Spleen (tissue), 11 donors: ENCODE data around the gene KRT24. TPM values are rescaled to one million over a fixed set of nuclear protein-coding genes. Genes with fewer than 3 reads are reported as not detected.

Experiments used
- DNase-seq: peaks from one replicate; pipeline ENCODE4 v3.0.0-alpha.2; 2020
- H3K27ac ChIP-seq, 8 donors: fragments of 200-600 bp; sonication (generic) in 7 of 8; 1 replicate in 4 of 8; 2 replicates in 4 of 8; pipeline versions ENCODE4 v1.5.0 to v1.8.0; 2016 to 2021; ENCODE audit warnings: inconsistent platforms in 4 of 8, mild to moderate bottlenecking in 4 of 8, moderate library complexity in 1 of 8
- H3K27me3 ChIP-seq, 7 donors: fragments of 200-600 bp; sonication (generic) in 6 of 7; replicated peaks in 1 of 7; 1 replicate in 4 of 7; 2 replicates in 3 of 7; pipeline versions ENCODE4 v1.5.0 to v1.8.0; 2016 to 2021; ENCODE audit warnings: inconsistent platforms in 3 of 7, mild to moderate bottlenecking in 1 of 7
- H3K36me3 ChIP-seq, 6 donors: fragments of 200-600 bp; sonication (generic) in 5 of 6; 1 replicate in 4 of 6; 2 replicates in 2 of 6; pipeline versions ENCODE4 v1.5.0 to v1.8.0; 2016 to 2021; ENCODE audit warnings: inconsistent platforms in 2 of 6
- H3K4me1 ChIP-seq, 6 donors: fragments of 200-600 bp; sonication (generic) in 5 of 6; 1 replicate in 3 of 6; 2 replicates in 3 of 6; pipeline versions ENCODE4 v1.5.0 to v1.8.0; 2016 to 2021; ENCODE audit warnings: inconsistent platforms in 3 of 6
- H3K4me3 ChIP-seq, 8 donors: fragments of 200-600 bp; sonication (generic) in 7 of 8; 1 replicate in 4 of 8; 2 replicates in 4 of 8; pipeline versions ENCODE4 v1.5.0 to v1.8.0; 2016 to 2021; ENCODE audit warnings: inconsistent platforms in 4 of 8, mild to moderate bottlenecking in 4 of 8, moderate library complexity in 2 of 8
- H3K9me3 ChIP-seq, 8 donors: fragments of 200-600 bp; sonication (generic) in 7 of 8; 1 replicate in 4 of 8; 2 replicates in 4 of 8; pipeline versions ENCODE4 v1.5.0 to v1.8.0; 2016 to 2021; ENCODE audit warnings: inconsistent platforms in 4 of 8
- POLR2A ChIP-seq, 3 donors: fragments of 450-650 bp; IDR thresholded peaks; one replicate each; pipeline ENCODE4 v1.5.1; 2017; ENCODE audit warnings: antibody characterized with exemption in 3 of 3, mild to moderate bottlenecking in 1 of 3
- POLR2AphosphoS5 ChIP-seq, 3 donors: sonication (generic); formaldehyde crosslinking; IDR thresholded peaks; one replicate each; pipeline ENCODE4 v1.5.1; 2017; ENCODE audit warnings: antibody characterized with exemption in 3 of 3
- WGBS, 5 donors: extraction: QIAGEN DNeasy Blood & Tissue Kit in 3 of 5; methylation state at CpG; one replicate each; pipeline versions ENCODE4 v1.1.5 to v1.1.7; 2013 to 2018; 5-methylcytosine and 5-hydroxymethylcytosine counted together
- intact Hi-C: fragments of 100-400 bp; cut with DNase I; formaldehyde crosslinking; loops from one replicate; pipeline ENCODE4 v1.15.0; 2023; ENCODE audit warnings: low total_unique reads
- polyA plus RNA-seq, 3 donors: library from polyadenylated mRNA; stranded (reverse); fragments of 200-250 nt; gene quantifications; one replicate each; pipeline ENCODE4 v1.2.1, GENCODE V29; 2013
- total RNA-seq, 7 donors: library from RNA; depleted of rRNA in 3 of 7; stranded (reverse); fragments of >200 nt in 3 of 7; fragmentation: NEBNext Ultra II Directional in 4 of 7; extraction: Animal tissue kit (Norgen Biotek cat#: 25700) in 4 of 7; gene quantifications; one replicate each; pipeline versions ENCODE4 v1.1.0 to v1.2.1, GENCODE V29; 2016 to 2021
- TF ChIP-seq, protein P1 (sequence below), 11 experiments: fragments of 200-600 bp in 7 of 11; fragments of 450-650 bp in 4 of 11; sonication (generic) in 4 of 11; IDR thresholded peaks in 8 of 11; conservative IDR thresholded peaks in 3 of 11; 1 replicate in 7 of 11; 2 replicates in 4 of 11; pipeline versions ENCODE4 v1.4.0 to v1.8.0; 2016 to 2021; ENCODE audit warnings: antibody characterized with exemption in 11 of 11, inconsistent platforms in 4 of 11, mild to moderate bottlenecking in 1 of 11
- donor health status: healthy with polysubstance abuse.
- donor health status: DM: no; HTN: no; CAD: no; lungs with moderate emphysema.
- donor health status: DM: no; HTN: no; CAD: no.
- donor health status: Bipolar disorder and iron deficiency.
- donor health status: healthy.
- donor health status: DM: no; HTN: no; CAD: no.
- donor health status: DM: yes; HTN: yes; CAD: no.

The KRT24 gene
- total and polyA plus RNA-seq, 10 donors, result 0.03 TPM; not detected in 9

DNA sequence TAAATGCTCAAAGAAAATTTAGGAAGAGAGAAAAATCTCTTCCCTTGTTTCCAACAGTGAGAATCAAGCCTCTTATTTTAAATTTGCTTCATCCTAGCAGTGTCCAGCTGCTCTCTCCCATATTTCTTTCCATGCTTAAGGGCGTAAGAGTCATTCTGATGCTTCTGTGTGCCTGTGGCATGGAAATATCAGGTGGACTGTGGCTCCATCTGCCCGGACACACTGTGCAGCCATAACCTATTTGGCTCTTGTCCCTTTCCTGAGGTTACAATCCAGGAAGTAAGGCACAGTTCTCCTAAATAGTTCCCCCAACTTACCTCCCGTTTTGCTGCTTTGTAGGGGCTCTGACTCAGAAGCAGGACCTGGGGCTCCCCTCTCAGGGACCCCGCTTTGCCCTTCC, 32.3 kb downstream of the KRT24 start:
- Histone ChIP-seq H3K36me3 (no peaks in the 10 kb centered on the region), H3K27me3 (peaks cover 0 to 15% (median 0%) of the 10 kb centered on the region in 7 donors), H3K4me3 (no peak overlapping the region), H3K4me1 (peaks cover 0 to 3% (median 0%) of the 10 kb centered on the region in 6 donors), H3K27ac (no peak overlapping the region), H3K9me3 (no peaks in the 10 kb centered on the region)
- TF ChIP-seq, protein P1, sequence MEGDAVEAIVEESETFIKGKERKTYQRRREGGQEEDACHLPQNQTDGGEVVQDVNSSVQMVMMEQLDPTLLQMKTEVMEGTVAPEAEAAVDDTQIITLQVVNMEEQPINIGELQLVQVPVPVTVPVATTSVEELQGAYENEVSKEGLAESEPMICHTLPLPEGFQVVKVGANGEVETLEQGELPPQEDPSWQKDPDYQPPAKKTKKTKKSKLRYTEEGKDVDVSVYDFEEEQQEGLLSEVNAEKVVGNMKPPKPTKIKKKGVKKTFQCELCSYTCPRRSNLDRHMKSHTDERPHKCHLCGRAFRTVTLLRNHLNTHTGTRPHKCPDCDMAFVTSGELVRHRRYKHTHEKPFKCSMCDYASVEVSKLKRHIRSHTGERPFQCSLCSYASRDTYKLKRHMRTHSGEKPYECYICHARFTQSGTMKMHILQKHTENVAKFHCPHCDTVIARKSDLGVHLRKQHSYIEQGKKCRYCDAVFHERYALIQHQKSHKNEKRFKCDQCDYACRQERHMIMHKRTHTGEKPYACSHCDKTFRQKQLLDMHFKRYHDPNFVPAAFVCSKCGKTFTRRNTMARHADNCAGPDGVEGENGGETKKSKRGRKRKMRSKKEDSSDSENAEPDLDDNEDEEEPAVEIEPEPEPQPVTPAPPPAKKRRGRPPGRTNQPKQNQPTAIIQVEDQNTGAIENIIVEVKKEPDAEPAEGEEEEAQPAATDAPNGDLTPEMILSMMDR (IDR thresholded peaks at IDR 0.05 in 8 of 11, conservative IDR thresholded peaks at IDR 0.05 in 3 of 11), result no peak
- TF ChIP-seq POLR2A (IDR thresholded peaks at IDR 0.05) (no peak), POLR2AphosphoS5 (IDR thresholded peaks at IDR 0.05) (no peak)
- WGBS, 5 donors, result 39 to 51% (median 47%) methylated on average over 4 of the region's 4 CpGs
- intact Hi-C loops, result no loop called here
- no peak for DNase-seq

DNA sequence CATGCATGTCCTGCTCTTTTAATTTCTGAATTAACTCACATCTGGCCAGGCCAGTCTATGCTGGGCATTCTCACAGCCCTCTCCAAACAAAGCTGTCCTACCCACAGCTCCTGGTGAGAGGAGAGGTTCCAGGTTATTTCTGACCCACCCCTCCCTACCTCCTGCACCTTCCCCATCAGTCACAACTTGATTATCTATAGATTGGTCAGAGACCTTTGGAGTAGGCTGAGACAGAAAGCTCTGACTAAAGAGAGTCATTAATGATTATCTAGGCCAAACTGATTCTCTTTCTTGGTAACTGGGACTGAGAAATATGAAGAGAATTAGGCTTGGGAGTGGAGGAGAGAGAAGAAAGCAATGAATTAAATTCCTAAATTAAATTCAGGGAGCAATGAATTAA, 37.2 kb downstream of the KRT24 start:
- TF ChIP-seq POLR2A (IDR thresholded peaks at IDR 0.05), result no peak
- TF ChIP-seq, protein P1 (IDR thresholded peaks at IDR 0.05 in 8 of 11, conservative IDR thresholded peaks at IDR 0.05 in 3 of 11), result no peak
- TF ChIP-seq POLR2AphosphoS5 (IDR thresholded peaks at IDR 0.05), result no peak
- H3K4me1 ChIP-seq, result peaks cover 0 to 7% (median 0%) of the 10 kb centered on the region in 6 donors
- intact Hi-C loops, result no loop called here
- no peak overlapping the region for H3K4me3 ChIP-seq
- H3K27me3 ChIP-seq, result peaks cover 0 to 30% (median 17%) of the 10 kb centered on the region in 7 donors
- DNase-seq, result no peak
- no peaks in the 10 kb centered on the region for H3K36me3 ChIP-seq
- H3K9me3 ChIP-seq, result no peaks in the 10 kb centered on the region
- H3K27ac ChIP-seq, result no peak overlapping the region

GRCh38 chr17:40664582-40665333, 38.8 kb downstream of the KRT24 start, which contains the start of gene KRT222:
Gene KRT222 (minus strand): TSS chr17:40665177. CDS start chr17:40665099, 78 bp downstream.
- no peaks in the 10 kb centered on the region for H3K36me3 ChIP-seq
- H3K4me1 ChIP-seq, result peaks cover 0 to 7% (median 0%) of the 10 kb centered on the region in 6 donors
- H3K27me3 ChIP-seq, result peaks cover 0 to 30% (median 17%) of the 10 kb centered on the region in 7 donors
- intact Hi-C loops, result no loop called here
- H3K27ac ChIP-seq, result peak within 1 kb of the TSS in 2 of 8 donors; percentile 0 to 32
- 9 to 18% (median 14%) methylated on average over 12 of the region's 12 CpGs for WGBS, 5 donors
- peak within 1 kb of the TSS; percentile 13 to 65 (median 24) for H3K4me3 ChIP-seq
- DNase-seq, result no peak
- H3K9me3 ChIP-seq, result no peaks in the 10 kb centered on the region
- peak in 1 of 3 donors; percentile 25 for TF ChIP-seq POLR2AphosphoS5 (IDR thresholded peaks at IDR 0.05)
- TF ChIP-seq, protein P1 (IDR thresholded peaks at IDR 0.05 in 8 of 11, conservative IDR thresholded peaks at IDR 0.05 in 3 of 11), result no peak

DNA sequence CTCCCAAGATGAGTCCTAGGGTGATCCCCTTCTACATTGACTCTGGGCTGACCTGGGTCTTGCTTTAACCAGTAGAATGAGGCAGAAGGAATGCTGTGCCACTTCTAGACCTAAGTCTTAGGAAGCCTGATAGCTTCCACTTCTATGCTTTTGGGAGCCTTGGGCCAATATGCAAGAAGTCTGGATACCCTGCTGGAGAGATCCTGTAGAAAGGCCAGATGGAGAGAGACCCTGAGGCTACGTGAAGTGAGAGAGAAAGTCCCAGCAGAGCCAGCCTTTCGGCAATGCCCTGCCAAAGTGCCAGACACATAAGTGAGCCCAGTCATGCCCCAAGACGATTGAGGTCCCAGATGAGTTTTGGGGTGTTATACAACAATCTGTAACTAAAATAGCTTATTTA, 40.3 kb downstream of the KRT24 start:
- Histone ChIP-seq H3K27ac (no peak overlapping the region), H3K4me1 (peaks cover 0 to 7% (median 0%) of the 10 kb centered on the region in 6 donors), H3K4me3 (peak overlapping the region in 1 of 8 donors; percentile 46), H3K9me3 (no peaks in the 10 kb centered on the region), H3K27me3 (peaks cover 0 to 30% (median 17%) of the 10 kb centered on the region in 7 donors), H3K36me3 (no peaks in the 10 kb centered on the region)
- DNase-seq, result no peak
- 64 to 83% (median 72%) methylated on average over 3 of the region's 3 CpGs for WGBS, 5 donors
- intact Hi-C loops, result no loop called here
- TF ChIP-seq, protein P1 (IDR thresholded peaks at IDR 0.05 in 8 of 11, conservative IDR thresholded peaks at IDR 0.05 in 3 of 11), result no peak
- TF ChIP-seq POLR2AphosphoS5 (IDR thresholded peaks at IDR 0.05), result no peak
- TF ChIP-seq POLR2A (IDR thresholded peaks at IDR 0.05), result no peak
